OCI-LY1 (cell line): Measurements from ENCODE around the gene OR1A2.

Experiments used
- H2AFZ ChIP-seq: fragments of 200-600 bp; sonication (generic), shearing (Covaris generic); 2 replicates; pipeline ENCODE4 v1.6.0; 2014; ENCODE audit warnings: antibody characterized with exemption, mild to moderate bottlenecking, low read length
- H3F3A ChIP-seq: fragments of 200-600 bp; sonication (generic), shearing (Covaris generic); 2 replicates; pipeline ENCODE4 v1.6.0; 2014; ENCODE audit warnings: mild to moderate bottlenecking, antibody characterized with exemption, low read length, moderate library complexity; ENCODE audit not compliant: insufficient read depth
- H3K27ac ChIP-seq: fragments of 200-600 bp; sonication (generic); 2 replicates; pipeline ENCODE4 v1.5.1; 2014; ENCODE audit warnings: low read length, mixed run types, mild to moderate bottlenecking, low read depth; ENCODE audit not compliant: poor library complexity, severe bottlenecking
- H3K27me3 ChIP-seq: fragments of 200-600 bp; sonication (generic); 2 replicates; pipeline ENCODE4 v1.6.0; 2014; ENCODE audit warnings: antibody characterized with exemption, mild to moderate bottlenecking, low read length, moderate library complexity; ENCODE audit not compliant: insufficient read depth
- H3K36me3 ChIP-seq: fragments of 200-600 bp; sonication (generic); 2 replicates; pipeline ENCODE4 v1.6.1; 2014; ENCODE audit warnings: mild to moderate bottlenecking, antibody characterized with exemption, low read length, moderate library complexity, mixed read lengths; ENCODE audit not compliant: insufficient read depth
- H3K4me1 ChIP-seq: fragments of 200-600 bp; sonication (generic); 2 replicates; pipeline ENCODE4 v1.5.1; 2014; ENCODE audit warnings: mild to moderate bottlenecking, low read length, moderate library complexity; ENCODE audit not compliant: insufficient read depth, severe bottlenecking
- H3K4me2 ChIP-seq: fragments of 200-600 bp; sonication (generic), shearing (Covaris generic); 2 replicates; pipeline ENCODE4 v1.6.1; 2014; ENCODE audit warnings: low read length
- H3K4me3 ChIP-seq: fragments of 200-600 bp; sonication (generic); 2 replicates; pipeline ENCODE4 v1.5.1; 2014; ENCODE audit warnings: low read length, low read depth, mild to moderate bottlenecking, mixed read lengths; ENCODE audit not compliant: poor library complexity, severe bottlenecking
- H3K79me2 ChIP-seq: fragments of 200-600 bp; shearing (Covaris generic); 2 replicates; pipeline ENCODE4 v1.6.1; 2016; ENCODE audit warnings: mixed run types, low read length, mixed read lengths; ENCODE audit not compliant: insufficient read depth
- H3K9ac ChIP-seq: fragments of 200-600 bp; sonication (generic), shearing (Covaris generic); 2 replicates; pipeline ENCODE4 v1.6.1; 2014; ENCODE audit warnings: mild to moderate bottlenecking, low read length, mixed read lengths
- H3K9me2 ChIP-seq: fragments of 200-600 bp; sonication (generic), shearing (Covaris generic); 2 replicates; pipeline ENCODE4 v1.6.1; 2014; ENCODE audit warnings: low read depth, mild to moderate bottlenecking, low read length, mixed read lengths
- H3K9me3 ChIP-seq: fragments of 200-600 bp; shearing (Covaris generic); 2 replicates; pipeline ENCODE4 v1.6.1; 2014; ENCODE audit warnings: low read length, mixed read lengths
- H4K20me1 ChIP-seq: fragments of 200-600 bp; sonication (generic), shearing (Covaris generic); 2 replicates; pipeline ENCODE4 v1.6.0; 2016; ENCODE audit warnings: mild to moderate bottlenecking, low read length; ENCODE audit not compliant: insufficient read depth
- EZH2 ChIP-seq: fragments of 200-600 bp; sonication (generic), shearing (Covaris generic); IDR thresholded peaks from 2 replicates; pipeline ENCODE4 v1.8.0; 2017; ENCODE audit warnings: borderline replicate concordance, mixed run types, mild to moderate bottlenecking, antibody characterized with exemption, low read length, moderate library complexity, mixed read lengths
- TF ChIP-seq, protein P1 (sequence below): fragments of 200-600 bp; sonication (generic), shearing (Covaris generic); IDR thresholded peaks from 2 replicates; pipeline ENCODE4 v1.5.1; 2017; ENCODE audit warnings: mild to moderate bottlenecking, antibody characterized with exemption, low read length, moderate library complexity, mixed read lengths

The OR1A2 gene, protein sequence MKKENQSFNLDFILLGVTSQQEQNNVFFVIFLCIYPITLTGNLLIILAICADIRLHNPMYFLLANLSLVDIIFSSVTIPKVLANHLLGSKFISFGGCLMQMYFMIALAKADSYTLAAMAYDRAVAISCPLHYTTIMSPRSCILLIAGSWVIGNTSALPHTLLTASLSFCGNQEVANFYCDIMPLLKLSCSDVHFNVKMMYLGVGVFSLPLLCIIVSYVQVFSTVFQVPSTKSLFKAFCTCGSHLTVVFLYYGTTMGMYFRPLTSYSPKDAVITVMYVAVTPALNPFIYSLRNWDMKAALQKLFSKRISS

DNA sequence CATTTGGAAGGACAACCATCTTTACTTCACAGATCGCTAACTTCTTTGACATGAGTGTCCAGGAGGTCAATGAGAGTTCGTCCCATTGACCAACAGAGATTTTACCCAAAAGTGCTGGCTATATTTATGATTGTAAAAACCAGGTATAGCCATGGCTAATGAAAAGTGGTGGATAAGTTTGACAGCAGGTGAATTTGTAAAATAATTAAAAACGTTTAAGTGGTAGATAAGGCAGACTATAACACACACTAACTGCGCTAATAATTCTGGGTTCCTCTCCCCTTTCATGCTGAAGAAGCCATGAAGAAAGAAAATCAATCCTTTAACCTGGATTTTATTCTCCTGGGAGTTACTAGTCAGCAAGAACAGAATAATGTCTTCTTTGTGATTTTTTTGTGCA, at the start of gene OR1A2:
TSS of gene OR1A2 (plus strand) at position 301 of the 400 bp plus-strand sequence. CDS start at position 301, 0 bp downstream.
- Histone ChIP-seq H3K79me2 (no peaks in the 10 kb centered on the region), H3F3A (no peaks in the 10 kb centered on the region), H3K9me2 (no peaks in the 10 kb centered on the region), H3K9ac (no peak within 1 kb of the TSS), H3K4me2 (no peak within 1 kb of the TSS), H3K4me3 (no peak within 1 kb of the TSS), H2AFZ (no peak within 1 kb of the TSS), H3K4me1 (no peaks in the 10 kb centered on the region), H3K9me3 (0 out of 2 replicates have a peak, but pooled peaks cover 2% of the 10 kb centered on the region), H3K36me3 (no peaks in the 10 kb centered on the region), H3K27me3 (no peaks in the 10 kb centered on the region), H3K27ac (no peak within 1 kb of the TSS), H4K20me1 (no peaks in the 10 kb centered on the region)
- no peak for TF ChIP-seq EZH2
- TF ChIP-seq, protein P1, sequence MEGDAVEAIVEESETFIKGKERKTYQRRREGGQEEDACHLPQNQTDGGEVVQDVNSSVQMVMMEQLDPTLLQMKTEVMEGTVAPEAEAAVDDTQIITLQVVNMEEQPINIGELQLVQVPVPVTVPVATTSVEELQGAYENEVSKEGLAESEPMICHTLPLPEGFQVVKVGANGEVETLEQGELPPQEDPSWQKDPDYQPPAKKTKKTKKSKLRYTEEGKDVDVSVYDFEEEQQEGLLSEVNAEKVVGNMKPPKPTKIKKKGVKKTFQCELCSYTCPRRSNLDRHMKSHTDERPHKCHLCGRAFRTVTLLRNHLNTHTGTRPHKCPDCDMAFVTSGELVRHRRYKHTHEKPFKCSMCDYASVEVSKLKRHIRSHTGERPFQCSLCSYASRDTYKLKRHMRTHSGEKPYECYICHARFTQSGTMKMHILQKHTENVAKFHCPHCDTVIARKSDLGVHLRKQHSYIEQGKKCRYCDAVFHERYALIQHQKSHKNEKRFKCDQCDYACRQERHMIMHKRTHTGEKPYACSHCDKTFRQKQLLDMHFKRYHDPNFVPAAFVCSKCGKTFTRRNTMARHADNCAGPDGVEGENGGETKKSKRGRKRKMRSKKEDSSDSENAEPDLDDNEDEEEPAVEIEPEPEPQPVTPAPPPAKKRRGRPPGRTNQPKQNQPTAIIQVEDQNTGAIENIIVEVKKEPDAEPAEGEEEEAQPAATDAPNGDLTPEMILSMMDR, result no peak

DNA sequence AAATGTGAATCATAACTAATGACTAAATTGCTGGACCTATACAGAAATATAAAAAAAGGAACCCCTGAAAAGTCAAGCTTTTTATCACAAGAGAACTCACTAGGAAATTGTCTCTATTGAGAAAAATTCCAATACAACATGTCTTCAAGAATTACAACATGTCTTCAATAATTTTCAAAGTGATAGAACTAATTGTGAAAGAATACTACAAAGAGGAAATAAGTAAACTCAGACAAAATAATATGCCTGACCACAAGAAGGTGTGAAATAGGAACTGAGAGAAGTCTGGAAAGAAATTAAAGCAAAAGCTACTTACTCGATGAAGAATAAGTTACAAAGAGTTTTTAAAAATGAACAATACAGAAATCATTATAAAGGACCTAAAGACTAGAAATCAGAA, 40.1 kb upstream of the OR1A2 start:
- no peaks in the 10 kb centered on the region for H3K4me1 ChIP-seq
- 0 out of 2 replicates have a peak, but pooled peaks cover 4% of the 10 kb centered on the region for H3K27me3 ChIP-seq
- no peak overlapping the region for H3K27ac ChIP-seq
- H3K9me3 ChIP-seq, result no peaks in the 10 kb centered on the region
- H3K4me3 ChIP-seq, result no peak overlapping the region
- H3K4me2 ChIP-seq, result no peak overlapping the region
- H3F3A ChIP-seq, result no peaks in the 10 kb centered on the region
- no peak overlapping the region for H3K9ac ChIP-seq
- no peaks in the 10 kb centered on the region for H4K20me1 ChIP-seq
- no peak overlapping the region for H2AFZ ChIP-seq
- TF ChIP-seq, protein P1, result no peak
- TF ChIP-seq EZH2, result no peak
- no peaks in the 10 kb centered on the region for H3K36me3 ChIP-seq
- no peaks in the 10 kb centered on the region for H3K79me2 ChIP-seq
- H3K9me2 ChIP-seq, result no peaks in the 10 kb centered on the region

DNA sequence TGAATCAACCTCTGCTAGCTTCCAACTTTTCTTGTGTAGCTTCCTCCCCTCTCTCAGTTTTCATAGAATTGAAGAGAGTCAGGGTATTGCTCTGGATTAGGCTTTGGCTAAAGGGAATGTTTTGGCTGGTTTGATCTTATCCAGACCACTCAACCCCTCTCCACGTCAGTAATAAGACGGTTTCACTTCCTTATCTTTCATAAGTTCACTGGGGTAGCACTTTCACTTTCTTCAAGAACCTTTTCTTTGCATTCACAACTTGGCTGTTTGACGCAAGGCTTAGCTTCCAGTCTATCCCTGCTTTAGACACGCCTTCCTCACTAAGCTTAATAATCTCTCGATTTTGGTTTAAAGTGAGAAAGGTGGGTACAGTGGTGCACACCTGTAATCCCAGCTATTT, 29.7 kb upstream of the OR1A2 start:
- Histone ChIP-seq H3K79me2 (no peaks in the 10 kb centered on the region), H3K4me1 (no peaks in the 10 kb centered on the region), H3K27me3 (0 out of 2 replicates have a peak, but pooled peaks cover 3% of the 10 kb centered on the region), H4K20me1 (no peaks in the 10 kb centered on the region), H3F3A (no peaks in the 10 kb centered on the region), H3K4me3 (no peak overlapping the region), H3K27ac (no peak overlapping the region), H3K9me3 (no peaks in the 10 kb centered on the region), H3K9ac (no peak overlapping the region), H3K36me3 (no peaks in the 10 kb centered on the region), H2AFZ (no peak overlapping the region), H3K9me2 (no peaks in the 10 kb centered on the region), H3K4me2 (no peak overlapping the region)
- TF ChIP-seq EZH2, result no peak
- TF ChIP-seq, protein P1, result no peak
